ENCODE measurements around the gene SCN5A. TPM values are rescaled to one million over a fixed set of nuclear protein-coding genes. Genes with fewer than 3 reads are reported as not detected.

Gene SCN5A
- polyA plus RNA-seq, 1 donor (not counting 4 experiments of a cell fraction or from before 2014, with no cell fraction given): 0.26 TPM

- Histone ChIP-seq H3K9me1 (ENCODE audit: control insufficient read depth, extremely low read depth, insufficient read depth, low read length) (no peaks in the 10 kb centered on the region), H3K4me1 (ENCODE audit: control insufficient read depth, extremely low read depth, insufficient read depth, low read length) (peaks cover 4% of the 10 kb centered on the region), H3K36me3 (ENCODE audit: control insufficient read depth in 2 of 2, extremely low read depth in 1 of 2, insufficient read depth in 2 of 2, low read length in 2 of 2) (no peaks in the 10 kb centered on the region), H2AFZ (ENCODE audit: control insufficient read depth, low read length) (no peak overlapping the region), H4K20me1 (ENCODE audit: control insufficient read depth, extremely low read depth, insufficient read depth, low read length) (no peaks in the 10 kb centered on the region), H3K27ac (ENCODE audit: control insufficient read depth, insufficient read depth, low read length) (no peak overlapping the region), H3K27me3 (ENCODE audit: control insufficient read depth, extremely low read depth, insufficient read depth, low read length) (no peaks in the 10 kb centered on the region), H3K9me3 (ENCODE audit: control insufficient read depth, low read depth, low read length) (no peaks in the 10 kb centered on the region), H3K4me3 (ENCODE audit: control insufficient read depth in 2 of 3, extremely low read depth in 1 of 3, insufficient read depth in 2 of 3, low read depth in 1 of 3, low read length in 3 of 3) (no peak overlapping the region), H3K79me2 (ENCODE audit: control insufficient read depth, insufficient read depth, low read length) (no peaks in the 10 kb centered on the region), H3K9ac (ENCODE audit: control insufficient read depth, extremely low read depth, insufficient read depth, low read length) (no peak overlapping the region), H3K4me2 (ENCODE audit: control insufficient read depth, extremely low read depth, insufficient read depth, low read depth, low read length) (no peak overlapping the region)
- TF ChIP-seq EZH2 (IDR thresholded peaks at IDR 0.05; ENCODE audit: low read length) (no peak), CTCF (optimal IDR thresholded peaks at IDR 0.05 in 1 of 3, IDR thresholded peaks at IDR 0.05 in 1 of 3, conservative IDR thresholded peaks at IDR 0.05 in 1 of 3; ENCODE audit: extremely low read depth in 1 of 3, insufficient read depth in 2 of 3, low read length in 3 of 3) (no peak)
- FAIRE-seq (no peak), DNase-seq (ENCODE audit: low read depth, low spot score) (no peak)
- dilution Hi-C loops (cut with MboI; ENCODE audit: extremely low pct_ligation_motif_present, low sequenced_read_pairs): no loop called here
Observed at GRCh38 chr3:38690185-38690584, 40.7 kb upstream of the SCN5A start.

- Histone ChIP-seq H3K36me3 (ENCODE audit: control insufficient read depth in 2 of 2, extremely low read depth in 1 of 2, insufficient read depth in 2 of 2, low read length in 2 of 2) (no peaks in the 10 kb centered on the region), H3K4me3 (ENCODE audit: control insufficient read depth in 2 of 3, extremely low read depth in 1 of 3, insufficient read depth in 2 of 3, low read depth in 1 of 3, low read length in 3 of 3) (no peak overlapping the region), H4K20me1 (ENCODE audit: control insufficient read depth, extremely low read depth, insufficient read depth, low read length) (no peaks in the 10 kb centered on the region), H3K4me2 (ENCODE audit: control insufficient read depth, extremely low read depth, insufficient read depth, low read depth, low read length) (no peak overlapping the region), H2AFZ (ENCODE audit: control insufficient read depth, low read length) (no peak overlapping the region), H3K9me1 (ENCODE audit: control insufficient read depth, extremely low read depth, insufficient read depth, low read length) (no peaks in the 10 kb centered on the region), H3K9me3 (ENCODE audit: control insufficient read depth, low read depth, low read length) (no peaks in the 10 kb centered on the region), H3K4me1 (ENCODE audit: control insufficient read depth, extremely low read depth, insufficient read depth, low read length) (peaks cover 4% of the 10 kb centered on the region), H3K79me2 (ENCODE audit: control insufficient read depth, insufficient read depth, low read length) (no peaks in the 10 kb centered on the region), H3K27ac (ENCODE audit: control insufficient read depth, insufficient read depth, low read length) (no peak overlapping the region), H3K27me3 (ENCODE audit: control insufficient read depth, extremely low read depth, insufficient read depth, low read length) (no peaks in the 10 kb centered on the region), H3K9ac (ENCODE audit: control insufficient read depth, extremely low read depth, insufficient read depth, low read length) (no peak overlapping the region)
- TF ChIP-seq EZH2 (IDR thresholded peaks at IDR 0.05; ENCODE audit: low read length): no peak
- TF ChIP-seq CTCF (optimal IDR thresholded peaks at IDR 0.05 in 1 of 3, IDR thresholded peaks at IDR 0.05 in 1 of 3, conservative IDR thresholded peaks at IDR 0.05 in 1 of 3; ENCODE audit: extremely low read depth in 1 of 3, insufficient read depth in 2 of 3, low read length in 3 of 3): no peak
- dilution Hi-C loops (cut with MboI; ENCODE audit: extremely low pct_ligation_motif_present, low sequenced_read_pairs): no loop called here
- FAIRE-seq: no peak
- no peak for DNase-seq (ENCODE audit: low read depth, low spot score)
Observed at GRCh38 chr3:38689774-38690173, 40.3 kb upstream of the SCN5A start.
